GM13977 (cell line): ENCODE results near the gene EFNB3.

Experiments
- DNase-seq: peaks from one replicate; pipeline ENCODE4 v3.0.0; 2012; ENCODE audit warnings: low spot score
- CTCF ChIP-seq: IDR thresholded peaks from 2 replicates; pipeline ENCODE4 v1.5.1; 2012; ENCODE audit warnings: mild to moderate bottlenecking, control low read depth; ENCODE audit not compliant: insufficient read depth; ENCODE audit errors: extremely low read depth, missing control alignments
- in situ Hi-C: fragments of 300-500 bp; cut with MboI; formaldehyde crosslinking; loops from one replicate; pipeline ENCODE4 v1.12.0; 2022; ENCODE audit warnings: low sequenced_read_pairs, low pct_unique_long_range_greater_than_20kb, mixed read lengths, inconsistent platforms; ENCODE audit not compliant: unreplicated experiment

Gene EFNB3

GRCh38 chr17:7719661-7720060, 14.7 kb downstream of the EFNB3 start:
- no peak for DNase-seq
- in situ Hi-C loops: no loop called here
- no peak for TF ChIP-seq CTCF

- in situ Hi-C loops: no loop called here
- TF ChIP-seq CTCF: no peak
- no peak for DNase-seq
Measured at GRCh38 chr17:7720125-7720524, 15.1 kb downstream of the EFNB3 start.

GRCh38 chr17:7721612-7722011, 16.6 kb downstream of the EFNB3 start:
- no peak for DNase-seq
- no peak for TF ChIP-seq CTCF
- in situ Hi-C loops: no loop called here

GRCh38 chr17:7727886-7728285, 22.9 kb downstream of the EFNB3 start:
- DNase-seq: no peak
- TF ChIP-seq CTCF: no peak
- in situ Hi-C loops: no loop called here

GRCh38 chr17:7729816-7730215, 24.8 kb downstream of the EFNB3 start:
- no peak for DNase-seq
- in situ Hi-C loops: no loop called here
- TF ChIP-seq CTCF: no peak

- no peak for TF ChIP-seq CTCF
- DNase-seq: no peak
- in situ Hi-C loops: no loop called here
Measured at GRCh38 chr17:7732981-7733539, 28.1 kb downstream of the EFNB3 start.

GRCh38 chr17:7737601-7738000, 32.6 kb downstream of the EFNB3 start:
- DNase-seq: no peak
- in situ Hi-C loops: no loop called here

More at GRCh38 chr17:7737601-7738000, 32.6 kb downstream of the EFNB3 start:
- TF ChIP-seq CTCF: no peak
